CD4-positive, alpha-beta T cell treated with Interleukin-10 for 1 hour (primary cell): ENCODE results near the gene SH2D4B.

Source experiments
- DNase-seq: peaks from one replicate; pipeline ENCODE4 v3.0.0-alpha.2; 2020

The SH2D4B gene

DNA sequence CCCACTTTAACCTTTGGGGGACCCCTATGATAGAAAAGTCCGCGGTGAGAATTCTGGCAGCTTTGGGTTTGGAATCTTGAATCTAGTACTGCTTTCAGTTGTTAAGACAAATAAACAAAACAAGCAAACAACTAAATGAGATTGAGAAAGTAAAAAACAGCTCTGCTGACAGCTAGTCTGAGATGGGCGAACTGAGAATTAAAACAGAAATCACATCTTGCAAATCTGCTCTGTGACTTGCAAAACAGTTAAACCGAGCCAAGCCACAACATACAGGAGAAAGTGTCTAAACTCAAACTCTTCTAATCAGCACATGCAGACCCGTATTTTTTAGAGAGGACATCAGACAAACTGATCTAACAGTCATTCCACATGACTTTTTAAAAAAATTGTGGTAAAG lies 110.4 kb downstream of the SH2D4B start:
- DNase-seq: no peak

DNA sequence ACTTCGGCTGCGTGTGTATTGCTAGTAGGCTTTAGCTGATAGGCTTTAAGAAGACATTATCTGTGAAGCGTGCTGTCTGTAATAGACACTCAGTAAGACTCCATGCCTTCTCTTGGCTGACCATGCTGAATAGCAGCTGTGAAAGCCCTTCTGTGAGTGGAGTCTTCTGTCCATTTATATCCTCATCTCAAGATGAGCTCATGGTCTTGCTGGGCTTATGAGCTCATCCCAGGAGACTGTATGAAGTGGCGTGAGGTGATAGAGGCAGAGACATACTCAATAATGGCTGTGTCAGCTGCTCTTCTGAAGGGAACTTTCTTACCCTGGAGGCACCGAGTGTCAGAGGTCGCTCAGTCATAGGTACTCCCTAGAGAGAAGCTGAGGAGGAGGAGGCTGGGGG lies 111.5 kb downstream of the SH2D4B start:
- no peak for DNase-seq

DNA sequence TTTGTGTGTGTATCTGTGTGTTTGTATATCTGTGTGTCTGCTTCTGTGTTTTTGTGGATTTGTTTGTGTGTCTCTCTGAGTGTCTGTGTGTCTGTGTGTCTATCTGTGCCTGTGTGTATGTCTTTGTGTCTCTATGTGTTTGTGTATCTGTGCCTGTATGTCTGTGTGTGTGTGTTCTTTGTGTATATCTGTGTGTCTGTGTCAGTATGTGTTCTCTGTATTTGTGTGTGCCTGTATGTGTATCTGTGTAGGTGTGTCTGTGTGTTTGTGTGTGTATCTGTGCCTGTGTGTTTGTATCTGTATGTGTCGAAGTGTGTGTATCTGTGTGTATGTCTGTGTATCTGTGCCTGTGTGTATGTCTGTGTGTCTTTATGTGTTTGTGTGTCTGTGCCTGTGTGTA lies 118.2 kb downstream of the SH2D4B start:
- DNase-seq: no peak

- no peak for DNase-seq
Observed at GRCh38 chr10:80658068-80658467, 120.4 kb downstream of the SH2D4B start.

GRCh38 chr10:80659289-80659688 lies 121.6 kb downstream of the SH2D4B start:
- no peak for DNase-seq

- no peak for DNase-seq
Observed at GRCh38 chr10:80660266-80660665, 122.6 kb downstream of the SH2D4B start.

DNA sequence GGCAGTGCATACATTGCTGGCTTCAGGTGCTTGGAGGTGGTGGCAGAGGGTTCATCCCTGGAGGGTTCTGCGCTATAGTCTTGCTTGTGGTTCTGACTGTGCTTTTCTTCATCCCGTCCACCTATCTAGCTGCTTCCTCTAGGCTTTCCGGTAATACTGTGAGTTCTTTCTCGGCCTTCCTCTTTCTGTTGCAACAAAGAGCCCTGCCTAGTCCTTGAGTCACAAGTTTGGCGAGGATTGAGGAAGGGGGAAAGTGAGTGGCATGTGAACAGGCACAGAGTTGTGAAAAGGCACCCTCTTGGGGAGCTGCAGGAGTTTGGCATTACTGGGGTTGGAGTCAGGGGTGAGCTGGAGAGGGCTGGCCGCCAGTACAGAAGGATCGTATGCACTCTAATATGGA lies 123.0 kb downstream of the SH2D4B start:
- DNase-seq: peak; percentile 5

- no peak for DNase-seq
Observed at GRCh38 chr10:80661526-80661925, 123.8 kb downstream of the SH2D4B start.

DNA sequence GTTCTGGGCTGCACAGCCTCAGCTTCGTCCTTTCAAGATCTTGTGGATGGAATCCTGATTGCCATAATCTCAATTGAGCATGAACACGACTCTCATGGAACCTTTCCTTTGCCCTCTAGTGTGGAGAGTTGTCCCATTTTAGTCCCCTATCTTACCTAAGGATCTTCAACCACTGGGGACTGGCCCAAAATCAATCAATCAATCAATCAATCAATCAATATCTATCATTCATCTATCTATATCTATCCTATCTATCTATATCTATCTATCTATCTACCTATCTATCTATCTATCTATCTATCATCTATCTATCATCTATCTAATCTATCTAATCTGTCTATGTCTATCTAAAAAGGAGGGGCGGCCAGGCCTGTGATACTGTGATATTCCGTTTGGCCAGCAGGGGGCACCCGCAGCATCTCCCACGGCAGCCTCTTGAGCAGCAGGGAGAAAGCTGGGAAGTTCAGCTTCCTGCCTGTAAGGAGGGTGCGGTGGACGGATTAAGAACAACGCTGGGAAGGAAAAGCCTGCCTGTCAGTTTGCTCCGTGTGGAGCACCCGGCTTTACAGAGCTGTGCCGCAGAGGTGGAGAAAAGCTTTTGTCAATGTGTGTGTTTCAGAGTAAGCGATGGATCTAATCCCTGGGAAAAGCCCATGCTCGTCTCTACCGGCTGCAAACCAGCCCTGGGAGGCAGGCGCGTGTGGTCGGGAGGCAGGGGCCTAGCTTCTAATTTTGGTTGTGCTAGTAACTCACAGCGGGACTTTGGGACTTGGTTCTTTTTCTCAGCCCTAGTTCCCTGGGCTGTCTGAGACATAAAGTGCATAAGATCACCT lies 124.9 kb downstream of the SH2D4B start:
- peak; percentile 63 for DNase-seq

- DNase-seq: peak; percentile 27
Observed at GRCh38 chr10:80664071-80664680, 126.5 kb downstream of the SH2D4B start.

GRCh38 chr10:80669485-80669884 lies 131.8 kb downstream of the SH2D4B start:
- no peak for DNase-seq

DNA sequence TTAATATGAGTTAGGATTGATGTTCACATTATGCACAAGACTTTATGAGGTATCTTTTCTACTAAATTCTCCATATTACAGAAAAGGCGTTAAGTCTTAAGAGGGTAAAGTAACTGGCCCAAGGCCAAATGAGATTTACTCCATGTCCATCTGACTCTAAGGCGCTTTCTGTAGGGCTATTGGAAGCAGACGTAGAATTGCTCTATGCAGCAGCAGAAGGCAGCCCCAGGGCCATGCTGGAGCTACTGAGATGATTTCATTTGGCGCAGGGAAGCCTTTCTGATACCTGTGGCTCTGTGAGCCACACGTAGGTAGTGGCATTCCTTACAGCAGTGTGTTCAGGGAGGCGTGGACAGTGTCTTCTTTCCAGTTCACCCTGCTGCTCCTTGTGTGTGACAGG lies 133.1 kb downstream of the SH2D4B start:
- no peak for DNase-seq

- DNase-seq: no peak
Observed at GRCh38 chr10:80671847-80672246, 134.1 kb downstream of the SH2D4B start.

GRCh38 chr10:80672613-80673012 lies 134.9 kb downstream of the SH2D4B start:
- no peak for DNase-seq

DNA sequence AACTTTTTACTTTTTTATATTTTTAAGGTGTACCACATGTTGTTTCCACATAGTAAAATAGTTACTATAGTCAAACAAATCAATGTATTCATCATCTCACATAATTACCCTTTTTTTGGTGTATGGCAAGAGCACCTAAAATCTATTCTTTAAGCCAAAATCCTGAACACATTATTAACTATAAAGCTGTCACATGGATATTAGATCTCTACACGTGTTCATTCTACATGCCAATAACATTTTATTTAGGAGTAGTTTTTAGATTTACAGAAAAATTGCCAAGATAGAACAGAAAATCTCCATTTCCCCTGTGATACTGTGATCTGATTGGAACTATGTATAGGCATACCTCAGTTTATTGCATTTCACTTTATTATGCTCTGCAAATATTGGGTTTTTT lies 137.1 kb downstream of the SH2D4B start:
- no peak for DNase-seq

GRCh38 chr10:80681142-80681541 lies 143.4 kb downstream of the SH2D4B start:
- DNase-seq: no peak

DNA sequence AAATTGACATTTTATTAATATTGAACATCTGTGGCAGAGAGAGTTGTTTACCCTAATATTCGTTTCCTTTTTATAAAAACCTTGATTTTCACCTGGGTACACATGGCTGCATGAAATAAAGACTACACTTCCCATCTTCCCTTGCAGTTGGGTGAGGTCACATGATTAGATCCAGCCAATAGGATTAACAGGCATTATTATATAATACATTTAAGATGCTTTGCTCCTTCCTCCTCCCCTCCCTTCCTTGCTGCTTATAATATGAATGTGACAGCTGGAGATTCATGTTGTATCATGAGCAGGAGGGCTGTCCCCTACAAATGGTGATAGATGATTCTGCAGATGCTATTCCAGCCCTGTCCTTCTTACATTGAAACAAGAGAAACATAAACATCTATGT lies 146.6 kb downstream of the SH2D4B start:
- peak; percentile 66 for DNase-seq

DNA sequence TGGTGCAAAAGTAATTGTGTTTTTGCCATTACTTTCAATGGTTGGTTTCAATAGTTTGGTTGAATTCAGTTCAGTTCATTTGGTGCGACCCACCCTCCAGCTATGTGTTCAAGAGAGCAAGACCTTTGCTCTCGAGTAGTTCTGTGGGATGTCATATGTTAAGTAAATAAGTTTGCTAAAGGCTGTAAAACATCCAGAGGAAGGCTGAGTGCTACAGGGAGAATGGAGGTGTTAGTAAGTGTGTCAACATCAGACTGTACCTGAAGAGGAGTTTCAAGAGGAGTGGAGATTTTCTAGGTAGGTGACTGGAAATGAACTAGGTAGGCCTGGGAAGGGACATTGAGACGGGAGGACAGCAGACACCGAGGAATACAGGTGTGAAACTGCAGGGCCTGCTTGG lies 147.7 kb downstream of the SH2D4B start:
- DNase-seq: no peak

GRCh38 chr10:80686734-80687475 lies 149.2 kb downstream of the SH2D4B start:
- no peak for DNase-seq

GRCh38 chr10:80687476-80687789 lies 149.7 kb downstream of the SH2D4B start:
- DNase-seq: no peak

GRCh38 chr10:80690434-80690833 lies 152.7 kb downstream of the SH2D4B start:
- no peak for DNase-seq

GRCh38 chr10:80691441-80691840 lies 153.7 kb downstream of the SH2D4B start:
- no peak for DNase-seq

GRCh38 chr10:80693565-80693964 lies 155.9 kb downstream of the SH2D4B start:
- DNase-seq: no peak

GRCh38 chr10:80694930-80695329 lies 157.2 kb downstream of the SH2D4B start:
- DNase-seq: no peak
